Fibroblast of the aortic adventitia (primary cell): ENCODE data around the gene TMEM163. TPM values are rescaled to one million over a fixed set of nuclear protein-coding genes. Genes with fewer than 3 reads are reported as not detected.

Source experiments
- DNase-seq: peaks from one replicate; pipeline ENCODE4 v3.0.0-alpha.2; 2010; ENCODE audit warnings: low read depth
- H3K4me3 ChIP-seq: 2 replicates; pipeline ENCODE4 v1.5.1; 2011; ENCODE audit warnings: low read depth, mild to moderate bottlenecking, control low read depth, low read length, moderate library complexity
- total RNA-seq: library from RNA; depleted of rRNA; stranded (reverse); fragments of >200 nt; gene quantifications from 2 replicates; pipeline ENCODE4 v1.2.3, GENCODE V29; 2012; ENCODE audit warnings: low replicate concordance
- TF ChIP-seq, protein P1 (sequence below): IDR thresholded peaks from 2 replicates; pipeline ENCODE4 v1.5.1; 2011; ENCODE audit warnings: mild to moderate bottlenecking, low read length, control low read depth, inconsistent platforms; ENCODE audit not compliant: insufficient read depth

TMEM163 gene
- total RNA-seq, 1 donor: not detected

DNA sequence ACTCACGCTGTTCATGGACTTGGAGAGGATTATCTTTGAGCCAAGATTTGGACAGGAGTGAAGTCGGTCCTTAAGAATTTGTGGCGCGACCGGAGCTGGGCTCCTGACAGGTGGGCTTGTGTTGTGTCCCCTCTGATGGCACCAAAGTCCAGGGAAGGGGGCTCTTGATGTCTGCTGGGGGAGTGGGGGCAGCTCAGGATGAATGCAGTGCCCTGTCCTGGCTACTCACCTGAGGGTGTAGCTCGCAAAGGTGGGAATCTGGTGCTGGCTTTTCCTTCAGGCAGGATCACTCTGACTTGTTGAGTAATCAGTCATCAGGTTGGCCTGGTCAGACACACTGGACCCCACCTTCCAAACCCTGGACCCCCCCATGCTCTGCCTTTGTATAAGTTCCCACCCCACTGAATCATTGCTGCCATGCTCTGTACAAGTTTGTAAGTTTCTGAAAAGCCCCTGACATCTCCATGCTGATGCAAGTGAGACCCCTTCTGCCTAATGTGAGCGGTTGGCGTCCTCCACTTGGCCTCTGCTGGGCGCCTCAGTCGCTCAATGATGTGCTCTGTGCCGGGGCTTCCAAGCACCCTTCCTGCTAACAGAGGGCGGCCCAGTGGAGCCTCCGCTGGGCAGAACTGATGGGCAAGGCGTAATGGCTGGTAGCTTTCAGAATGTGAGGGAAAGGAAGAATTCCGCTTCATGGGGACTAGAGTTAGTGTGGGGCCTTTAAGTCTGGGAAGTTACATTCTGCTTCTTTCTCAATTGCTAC lies 268.9 kb downstream of the TMEM163 start:
- TF ChIP-seq, protein P1, sequence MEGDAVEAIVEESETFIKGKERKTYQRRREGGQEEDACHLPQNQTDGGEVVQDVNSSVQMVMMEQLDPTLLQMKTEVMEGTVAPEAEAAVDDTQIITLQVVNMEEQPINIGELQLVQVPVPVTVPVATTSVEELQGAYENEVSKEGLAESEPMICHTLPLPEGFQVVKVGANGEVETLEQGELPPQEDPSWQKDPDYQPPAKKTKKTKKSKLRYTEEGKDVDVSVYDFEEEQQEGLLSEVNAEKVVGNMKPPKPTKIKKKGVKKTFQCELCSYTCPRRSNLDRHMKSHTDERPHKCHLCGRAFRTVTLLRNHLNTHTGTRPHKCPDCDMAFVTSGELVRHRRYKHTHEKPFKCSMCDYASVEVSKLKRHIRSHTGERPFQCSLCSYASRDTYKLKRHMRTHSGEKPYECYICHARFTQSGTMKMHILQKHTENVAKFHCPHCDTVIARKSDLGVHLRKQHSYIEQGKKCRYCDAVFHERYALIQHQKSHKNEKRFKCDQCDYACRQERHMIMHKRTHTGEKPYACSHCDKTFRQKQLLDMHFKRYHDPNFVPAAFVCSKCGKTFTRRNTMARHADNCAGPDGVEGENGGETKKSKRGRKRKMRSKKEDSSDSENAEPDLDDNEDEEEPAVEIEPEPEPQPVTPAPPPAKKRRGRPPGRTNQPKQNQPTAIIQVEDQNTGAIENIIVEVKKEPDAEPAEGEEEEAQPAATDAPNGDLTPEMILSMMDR: no peak
- no peak overlapping the region for H3K4me3 ChIP-seq
- DNase-seq: no peak

DNA sequence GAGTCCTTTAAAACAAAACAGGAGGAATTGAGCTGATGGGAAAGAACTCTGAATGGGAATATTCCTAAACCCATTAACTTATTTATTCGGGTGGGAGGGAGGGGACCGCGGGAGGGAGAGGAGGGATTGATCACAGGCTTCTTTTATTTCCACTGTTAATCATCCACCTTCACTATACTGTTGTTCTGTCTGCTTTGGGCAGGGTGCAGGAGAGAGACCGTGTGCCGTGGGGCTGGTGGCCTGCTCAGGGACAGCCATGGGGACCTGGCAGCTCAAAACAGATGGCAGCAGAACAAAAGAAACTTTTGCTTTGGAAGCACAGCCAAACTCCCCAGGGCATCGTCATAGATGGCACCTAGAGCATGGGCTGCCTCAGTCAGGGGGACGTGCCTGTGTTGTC lies 269.6 kb downstream of the TMEM163 start:
- TF ChIP-seq, protein P1: no peak
- DNase-seq: no peak
- H3K4me3 ChIP-seq: no peak overlapping the region

DNA sequence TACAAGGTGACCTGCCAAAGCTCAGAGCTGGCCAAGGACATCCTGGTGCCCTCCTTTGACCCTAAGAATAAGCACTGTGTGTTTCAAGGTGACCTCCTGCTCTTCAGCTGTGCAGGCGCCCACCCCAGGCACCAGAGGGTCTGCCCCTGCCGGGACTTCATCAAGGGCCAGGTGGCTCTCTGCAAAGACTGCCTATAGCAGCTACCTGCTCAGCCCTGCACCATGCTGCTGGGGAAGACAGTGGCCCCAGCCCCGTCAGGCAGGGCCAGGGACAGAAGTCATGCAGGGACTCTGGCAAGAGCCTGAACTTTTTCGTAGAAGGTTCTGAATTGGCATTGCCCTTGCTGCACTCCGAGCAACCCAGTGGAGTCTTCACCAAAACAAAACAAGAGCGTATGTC lies 270.1 kb downstream of the TMEM163 start:
- H3K4me3 ChIP-seq: no peak overlapping the region
- DNase-seq: no peak
- TF ChIP-seq, protein P1: no peak

DNA sequence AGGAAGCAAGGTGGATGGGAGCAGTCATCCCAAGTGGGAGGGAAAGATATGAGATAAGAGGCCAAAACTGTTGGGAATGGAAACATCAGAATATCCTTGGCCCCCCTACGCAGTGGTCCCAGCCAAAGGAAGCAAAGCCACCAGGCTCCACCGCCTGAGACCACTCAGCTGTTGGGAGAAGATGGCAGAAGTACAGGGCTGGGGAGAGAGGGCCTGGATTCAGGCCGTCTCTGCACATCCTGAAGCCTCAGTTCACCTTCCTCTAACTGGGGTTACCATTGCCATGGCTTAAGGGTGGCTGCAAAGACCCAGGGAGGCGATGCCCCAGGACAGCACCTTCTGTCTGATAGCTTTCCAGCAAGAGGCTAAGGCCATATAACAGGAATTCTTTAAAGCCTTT lies 271.1 kb downstream of the TMEM163 start:
- TF ChIP-seq, protein P1: no peak
- no peak overlapping the region for H3K4me3 ChIP-seq
- no peak for DNase-seq

DNA sequence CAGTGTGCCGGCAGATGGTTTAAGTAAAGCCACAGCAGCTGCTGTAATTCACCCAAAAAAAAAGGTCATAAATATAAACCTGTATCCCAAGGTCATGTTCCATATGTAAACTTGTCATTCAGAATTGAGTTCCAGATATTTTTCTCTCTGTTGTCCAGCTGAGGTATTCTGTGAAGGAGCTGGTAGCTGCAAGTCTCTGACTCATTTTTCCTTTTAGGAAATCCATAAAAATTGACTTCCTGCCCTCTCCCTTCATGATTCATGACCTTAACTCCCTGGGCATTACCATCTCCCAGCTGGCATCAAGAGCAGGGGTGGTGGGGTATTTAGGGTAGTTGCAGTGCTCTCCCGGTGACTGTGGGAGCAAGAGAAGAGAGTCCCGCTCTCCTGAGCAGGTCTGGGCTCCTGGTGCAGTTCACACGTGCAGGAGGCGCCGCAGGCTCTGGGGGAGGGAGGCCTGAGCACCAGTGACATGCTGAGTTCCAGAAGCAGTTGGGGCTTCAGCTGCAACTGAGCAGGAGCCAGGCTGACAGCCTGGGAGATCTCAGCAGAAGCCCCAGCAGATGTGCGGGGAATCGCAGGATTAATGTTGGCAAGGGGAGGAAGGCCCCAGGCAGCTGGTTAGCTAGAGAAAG lies 272.3 kb downstream of the TMEM163 start:
- TF ChIP-seq, protein P1: no peak
- H3K4me3 ChIP-seq: no peak overlapping the region
- DNase-seq: peak; percentile 13

DNA sequence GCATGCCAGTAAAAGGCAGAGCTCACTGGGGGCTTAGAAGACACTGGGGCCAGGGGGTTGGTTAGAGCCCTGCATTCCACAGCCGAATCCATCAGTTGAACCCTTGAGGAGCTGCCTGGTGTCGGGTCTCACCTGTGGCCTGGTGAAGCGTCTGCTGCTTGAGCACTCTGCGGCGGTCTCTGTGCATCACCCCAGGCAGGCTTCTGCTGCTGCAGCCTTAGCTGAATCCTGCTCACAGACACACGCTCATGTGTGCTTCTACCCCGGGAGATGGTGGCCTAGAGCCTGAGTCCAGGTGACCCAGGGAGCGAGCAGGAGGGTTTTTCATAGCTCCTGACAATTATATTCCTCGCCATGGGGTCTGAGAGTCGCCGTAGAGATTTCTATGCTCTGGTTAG lies 272.8 kb downstream of the TMEM163 start:
- H3K4me3 ChIP-seq: no peak overlapping the region
- no peak for DNase-seq
- TF ChIP-seq, protein P1: no peak
